Mesendoderm (in vitro differentiated cells): ENCODE data around the gene MRPS22.
"Not testable (repeated sequence)": the region's sequence is repeated elsewhere in the genome, so short reads cannot be mapped to it uniquely, and the experiment has no call there.

Experiments
- DNase-seq: peaks from one replicate; pipeline ENCODE4 v3.0.0; 2013
- H2AK5ac ChIP-seq: 2 replicates; pipeline ENCODE4 v1.6.1; 2013; ENCODE audit warnings: low read length, inconsistent platforms
- H2BK120ac ChIP-seq: 2 replicates; pipeline ENCODE4 v1.6.1; 2013; ENCODE audit warnings: low read depth, mild to moderate bottlenecking, low read length, moderate library complexity, mixed read lengths
- H2BK15ac ChIP-seq: replicated peaks from 2 replicates; pipeline ENCODE4 v1.6.1; 2013; ENCODE audit warnings: low read depth, mild to moderate bottlenecking, moderate library complexity
- H2BK5ac ChIP-seq: 2 replicates; pipeline ENCODE4 v1.6.1; 2013; ENCODE audit warnings: low read length, inconsistent platforms
- H3K18ac ChIP-seq: 2 replicates; pipeline ENCODE4 v1.6.1; 2013; ENCODE audit warnings: mild to moderate bottlenecking, low read length, mixed read lengths
- H3K23ac ChIP-seq: one replicate; pipeline ENCODE4 v1.6.1; 2013; ENCODE audit warnings: low read length
- H3K27ac ChIP-seq: 2 replicates; pipeline ENCODE4 v1.5.1; 2013; ENCODE audit warnings: low read depth, mild to moderate bottlenecking, inconsistent platforms, low read length, moderate library complexity
- H3K27me3 ChIP-seq: 2 replicates; pipeline ENCODE4 v1.6.1; 2013; ENCODE audit warnings: low read length, control low read depth, mild to moderate bottlenecking, inconsistent platforms; ENCODE audit not compliant: insufficient read depth, poor library complexity
- H3K36me3 ChIP-seq: 2 replicates; pipeline ENCODE4 v1.6.1; 2013; ENCODE audit warnings: low read length, inconsistent platforms; ENCODE audit not compliant: control insufficient read depth, insufficient read depth
- H3K4ac ChIP-seq: one replicate; pipeline ENCODE4 v1.6.1; 2013; ENCODE audit warnings: low read depth, mild to moderate bottlenecking, low read length, moderate library complexity
- H3K4me1 ChIP-seq: 2 replicates; pipeline ENCODE4 v1.6.1; 2013; ENCODE audit warnings: low read depth, low read length, inconsistent platforms; ENCODE audit not compliant: control insufficient read depth
- H3K4me2 ChIP-seq: 2 replicates; pipeline ENCODE4 v1.6.1; 2013; ENCODE audit warnings: low read length
- H3K4me3 ChIP-seq: 2 replicates; pipeline ENCODE4 v1.5.1; 2013; ENCODE audit warnings: mild to moderate bottlenecking, low read length
- H3K56ac ChIP-seq: one replicate; pipeline ENCODE4 v1.6.1; 2013; ENCODE audit warnings: low read length
- H3K79me1 ChIP-seq: 2 replicates; pipeline ENCODE4 v1.6.1; 2013; ENCODE audit warnings: low read length, inconsistent platforms
- H3K79me2 ChIP-seq: 2 replicates; pipeline ENCODE4 v1.6.1; 2013; ENCODE audit warnings: mild to moderate bottlenecking, low read length; ENCODE audit not compliant: control insufficient read depth, insufficient read depth
- H3K9ac ChIP-seq: 2 replicates; pipeline ENCODE4 v1.6.1; 2013; ENCODE audit warnings: low read length, inconsistent platforms
- H4K5ac ChIP-seq: one replicate; pipeline ENCODE4 v1.6.1; 2013; ENCODE audit warnings: low read length
- H4K8ac ChIP-seq: one replicate; pipeline ENCODE4 v1.6.1; 2013; ENCODE audit warnings: low read depth, mild to moderate bottlenecking, control low read depth, low read length, moderate library complexity
- WGBS: extraction: QIAGEN DNeasy Blood & Tissue Kit; methylation state at CpG from one replicate; pipeline ENCODE4 v1.1.7; 2013; ENCODE audit warnings: low lambda C conversion rate, missing lambda C conversion rate; ENCODE audit not compliant: insufficient coverage; ENCODE audit errors: extremely low coverage; 5-methylcytosine and 5-hydroxymethylcytosine counted together

Gene MRPS22

DNA sequence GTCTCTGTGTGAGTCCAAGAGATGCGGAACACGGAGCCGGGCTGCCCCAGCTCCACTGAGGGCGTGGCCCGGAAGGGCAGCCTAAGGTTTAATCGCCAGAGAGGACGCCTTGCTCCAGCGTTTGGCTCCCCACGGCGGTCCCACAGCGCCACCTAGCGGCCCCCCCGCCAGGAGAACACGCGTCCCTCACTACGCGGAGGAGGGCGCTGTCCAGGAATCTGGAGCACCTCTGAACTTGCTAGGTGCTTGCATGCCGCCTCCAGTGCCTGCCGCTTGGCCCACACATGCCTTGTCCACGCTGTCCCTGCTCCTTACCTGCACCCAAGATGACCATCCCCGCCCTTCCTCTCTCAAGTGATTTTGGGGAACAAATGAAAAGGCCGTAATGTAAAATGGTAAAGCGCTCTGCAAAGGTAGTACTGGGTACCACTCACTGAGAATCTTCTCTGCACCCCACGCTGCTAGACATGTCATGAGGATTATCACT lies 14.4 kb upstream of the MRPS22 start:
- peak overlapping the region; percentile 71 for H3K56ac ChIP-seq
- H2BK120ac ChIP-seq: no peak overlapping the region
- no peak overlapping the region for H3K4me3 ChIP-seq
- no peaks in the 10 kb centered on the region for H3K79me2 ChIP-seq
- H3K27me3 ChIP-seq: no peaks in the 10 kb centered on the region
- H2AK5ac ChIP-seq: no peak overlapping the region
- H3K27ac ChIP-seq: no peak overlapping the region
- H2BK5ac ChIP-seq: no peak overlapping the region
- no peak overlapping the region for H3K23ac ChIP-seq
- no peaks in the 10 kb centered on the region for H3K36me3 ChIP-seq
- H2BK15ac ChIP-seq: no peak overlapping the region
- no CpG with 5 or more reads among the region's 25 CpGs for WGBS
- peak; percentile 92 for DNase-seq
- no peak overlapping the region for H4K5ac ChIP-seq
- H3K9ac ChIP-seq: peak overlapping the region; percentile 31
- peaks cover 2% of the 10 kb centered on the region for H3K4me1 ChIP-seq
- H4K8ac ChIP-seq: no peak overlapping the region
- H3K4ac ChIP-seq: no peak overlapping the region
- no peak overlapping the region for H3K18ac ChIP-seq
- no peaks in the 10 kb centered on the region for H3K79me1 ChIP-seq
- peak overlapping the region; percentile 25 for H3K4me2 ChIP-seq

DNA sequence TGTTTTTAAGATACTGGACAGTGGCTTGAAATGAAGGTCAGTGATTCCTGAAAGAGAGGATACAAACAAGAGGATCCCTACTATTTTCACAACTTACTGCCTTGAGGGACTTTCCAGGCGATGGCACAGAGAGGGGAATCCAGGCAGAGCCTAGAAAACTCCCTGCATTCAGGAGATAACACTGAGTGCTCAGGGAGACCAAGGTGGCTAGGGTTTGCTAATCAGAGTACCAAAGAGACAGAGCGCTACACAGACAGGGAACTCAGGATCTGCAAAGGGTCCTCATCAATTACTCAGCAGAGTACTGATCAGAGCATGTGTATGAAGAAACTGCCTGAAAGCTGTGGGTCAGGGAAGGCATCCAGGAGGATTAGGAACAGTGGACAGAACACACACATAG lies 11.7 kb upstream of the MRPS22 start:
- H3K4me3 ChIP-seq: no peak overlapping the region
- DNase-seq: no peak
- no peaks in the 10 kb centered on the region for H3K79me1 ChIP-seq
- no peak overlapping the region for H4K8ac ChIP-seq
- no peak overlapping the region for H2BK5ac ChIP-seq
- H3K79me2 ChIP-seq: no peaks in the 10 kb centered on the region
- no peaks in the 10 kb centered on the region for H3K36me3 ChIP-seq
- no CpG with 5 or more reads among the region's 2 CpGs for WGBS
- no peak overlapping the region for H2AK5ac ChIP-seq
- peaks cover 2% of the 10 kb centered on the region for H3K4me1 ChIP-seq
- no peak overlapping the region for H3K9ac ChIP-seq
- no peak overlapping the region for H4K5ac ChIP-seq
- no peak overlapping the region for H3K23ac ChIP-seq
- no peak overlapping the region for H3K4ac ChIP-seq
- H2BK120ac ChIP-seq: no peak overlapping the region
- no peak overlapping the region for H3K56ac ChIP-seq
- H3K4me2 ChIP-seq: no peak overlapping the region
- no peak overlapping the region for H3K18ac ChIP-seq
- no peak overlapping the region for H3K27ac ChIP-seq
- no peaks in the 10 kb centered on the region for H3K27me3 ChIP-seq
- no peak overlapping the region for H2BK15ac ChIP-seq

DNA sequence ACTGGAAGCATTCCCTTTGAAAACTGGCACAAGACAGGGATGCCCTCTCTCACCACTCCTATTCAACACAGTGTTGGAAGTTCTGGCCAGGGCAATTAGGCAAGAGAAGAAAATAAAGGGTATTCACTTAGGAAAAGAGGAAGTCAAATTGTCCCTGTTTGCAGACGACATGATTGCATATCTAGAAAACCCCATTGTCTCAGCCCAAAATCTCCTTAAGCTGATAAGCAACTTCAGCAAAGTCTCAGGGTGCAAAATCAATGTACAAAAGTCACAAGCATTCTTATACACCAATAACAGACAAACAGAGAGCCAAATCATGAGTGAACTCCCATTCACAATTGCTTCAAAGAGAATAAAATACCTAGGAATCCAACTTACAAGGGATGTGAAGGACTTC lies 9.1 kb upstream of the MRPS22 start:
- not testable (repeated sequence) for H3K79me2 ChIP-seq, H4K5ac ChIP-seq, H4K8ac ChIP-seq, H2AK5ac ChIP-seq, H3K18ac ChIP-seq, H3K27ac ChIP-seq, H3K56ac ChIP-seq, H3K4ac ChIP-seq, H3K36me3 ChIP-seq, H2BK15ac ChIP-seq, H3K4me3 ChIP-seq, H3K4me2 ChIP-seq, H3K4me1 ChIP-seq, H2BK120ac ChIP-seq, H3K23ac ChIP-seq, H2BK5ac ChIP-seq, H3K9ac ChIP-seq, H3K79me1 ChIP-seq, DNase-seq, H3K27me3 ChIP-seq
- no CpG with 5 or more reads among the region's 1 CpG for WGBS

DNA sequence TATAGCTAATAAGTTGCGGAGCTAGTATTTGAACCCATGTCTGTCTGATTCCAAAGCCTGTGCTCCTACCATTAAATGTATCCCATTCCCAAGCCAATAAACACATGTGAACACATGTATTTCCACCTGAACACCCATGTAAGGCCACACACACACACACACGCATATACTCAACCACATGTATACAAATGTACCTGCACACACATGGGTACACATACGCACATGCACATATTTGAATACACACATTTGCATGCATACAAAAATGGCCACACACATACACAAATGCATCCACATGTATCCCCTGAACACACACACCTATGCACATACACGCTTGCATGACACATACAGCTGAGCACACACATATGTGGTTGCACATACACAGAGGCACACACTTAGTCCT lies 5.4 kb upstream of the MRPS22 start:
- no peak overlapping the region for H3K4me2 ChIP-seq
- no peak overlapping the region for H4K5ac ChIP-seq
- no peaks in the 10 kb centered on the region for H3K79me1 ChIP-seq
- no peak overlapping the region for H3K27ac ChIP-seq
- no peaks in the 10 kb centered on the region for H3K4me1 ChIP-seq
- H3K4ac ChIP-seq: no peak overlapping the region
- H4K8ac ChIP-seq: no peak overlapping the region
- H3K56ac ChIP-seq: no peak overlapping the region
- no peaks in the 10 kb centered on the region for H3K36me3 ChIP-seq
- no peak overlapping the region for H3K23ac ChIP-seq
- no peak overlapping the region for H2BK120ac ChIP-seq
- H3K4me3 ChIP-seq: no peak overlapping the region
- H2BK15ac ChIP-seq: no peak overlapping the region
- H3K79me2 ChIP-seq: no peaks in the 10 kb centered on the region
- no CpG with 5 or more reads among the region's 4 CpGs for WGBS
- H3K9ac ChIP-seq: no peak overlapping the region
- DNase-seq: no peak
- H2BK5ac ChIP-seq: no peak overlapping the region
- H2AK5ac ChIP-seq: no peak overlapping the region
- H3K27me3 ChIP-seq: no peaks in the 10 kb centered on the region
- H3K18ac ChIP-seq: no peak overlapping the region

- Histone ChIP-seq H3K4me2 (no peak overlapping the region), H2BK15ac (no peak overlapping the region), H3K27ac (no peak overlapping the region), H2AK5ac (no peak overlapping the region), H3K23ac (no peak overlapping the region), H3K56ac (no peak overlapping the region), H3K79me1 (peaks cover 2% of the 10 kb centered on the region), H4K5ac (no peak overlapping the region), H3K27me3 (no peaks in the 10 kb centered on the region), H3K36me3 (no peaks in the 10 kb centered on the region), H3K4me1 (no peaks in the 10 kb centered on the region), H3K4ac (no peak overlapping the region), H2BK5ac (no peak overlapping the region), H3K4me3 (no peak overlapping the region), H3K79me2 (peaks cover 4% of the 10 kb centered on the region), H3K9ac (no peak overlapping the region), H3K18ac (no peak overlapping the region), H2BK120ac (no peak overlapping the region), H4K8ac (no peak overlapping the region)
- WGBS: no CpG with 5 or more reads among the region's 4 CpGs
- DNase-seq: no peak
These were observed 4.5 kb upstream of the MRPS22 start for GRCh38 chr3:139339219-139339906.

- peaks cover 9% of the 10 kb centered on the region for H3K79me1 ChIP-seq
- H3K27me3 ChIP-seq: no peaks in the 10 kb centered on the region
- no peak overlapping the region for H3K4me2 ChIP-seq
- peaks cover 12% of the 10 kb centered on the region for H3K79me2 ChIP-seq
- H3K18ac ChIP-seq: no peak overlapping the region
- H3K4me1 ChIP-seq: peaks cover 4% of the 10 kb centered on the region
- no peak overlapping the region for H3K9ac ChIP-seq
- no peak overlapping the region for H2BK5ac ChIP-seq
- no peak overlapping the region for H3K23ac ChIP-seq
- DNase-seq: no peak
- no peaks in the 10 kb centered on the region for H3K36me3 ChIP-seq
- H2BK15ac ChIP-seq: no peak overlapping the region
- no peak overlapping the region for H2BK120ac ChIP-seq
- no peak overlapping the region for H4K5ac ChIP-seq
- no peak overlapping the region for H3K4ac ChIP-seq
- no peak overlapping the region for H2AK5ac ChIP-seq
- no peak overlapping the region for H3K27ac ChIP-seq
- H3K56ac ChIP-seq: no peak overlapping the region
- H4K8ac ChIP-seq: no peak overlapping the region
- H3K4me3 ChIP-seq: no peak overlapping the region
These were observed 3.0 kb upstream of the MRPS22 start for GRCh38 chr3:139340784-139341183.
